Mucosa of gallbladder (tissue), 1 donor: ENCODE results near the gene LRRC72. TPM values are rescaled to one million over a fixed set of nuclear protein-coding genes. Genes with fewer than 3 reads are reported as not detected.
"Not testable (repeated sequence)": the region's sequence is repeated elsewhere in the genome, so short reads cannot be mapped to it uniquely, and the experiment has no call there.

Experiments used
- DNase-seq: peaks from one replicate; pipeline ENCODE4 v3.0.0-alpha.2; 2020; ENCODE audit warnings: low spot score
- total RNA-seq: library from RNA; stranded (reverse); gene quantifications from one replicate; pipeline ENCODE4 v1.2.1, GENCODE V29; 2021
- donor health status: DM: no; HTN: no; CAD: no.

LRRC72 gene
- total RNA-seq, result not detected

DNA sequence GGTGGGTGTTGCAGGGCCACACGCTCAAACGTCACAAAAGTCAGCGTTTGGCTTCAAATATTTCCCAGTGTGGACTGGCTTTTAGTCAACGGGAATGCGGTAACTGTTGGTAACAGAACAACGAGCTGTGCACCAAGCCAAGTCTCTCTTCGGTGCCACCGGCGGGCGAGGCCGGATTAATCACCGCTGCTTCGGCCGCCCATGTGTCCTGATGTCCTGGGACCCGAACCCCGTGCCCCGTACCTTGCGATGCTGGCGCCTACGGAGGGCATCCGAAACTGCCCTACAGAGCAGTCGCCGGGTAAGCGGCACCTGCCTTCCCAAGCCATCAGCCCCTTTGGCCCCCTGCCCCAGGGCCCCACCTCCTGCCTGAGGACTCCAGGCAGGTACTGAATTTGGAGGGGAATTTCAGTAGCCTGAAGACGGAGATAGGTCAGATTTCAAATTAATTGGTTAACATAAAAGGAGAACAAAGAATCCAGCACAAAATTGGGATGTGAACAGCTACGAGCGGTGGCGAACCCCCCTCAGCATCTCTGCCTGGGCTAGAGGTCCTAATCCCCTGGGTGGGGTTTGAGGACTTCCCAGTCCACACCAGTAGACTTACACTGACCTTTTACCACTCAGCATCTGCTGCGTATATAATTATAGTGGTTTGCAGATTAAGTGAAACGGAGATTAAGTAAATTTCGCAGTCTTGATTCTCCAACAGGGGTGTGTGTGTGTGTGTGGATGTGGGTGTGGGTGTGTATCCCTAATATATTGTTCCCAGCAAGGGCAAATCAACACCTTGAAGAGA, at the start of gene LRRC72:
Gene LRRC72, plus strand, starts transcription at position 84 of the 799 bp plus-strand sequence. Its CDS starts 128 bp downstream, at position 212.
- DNase-seq, result no peak

DNA sequence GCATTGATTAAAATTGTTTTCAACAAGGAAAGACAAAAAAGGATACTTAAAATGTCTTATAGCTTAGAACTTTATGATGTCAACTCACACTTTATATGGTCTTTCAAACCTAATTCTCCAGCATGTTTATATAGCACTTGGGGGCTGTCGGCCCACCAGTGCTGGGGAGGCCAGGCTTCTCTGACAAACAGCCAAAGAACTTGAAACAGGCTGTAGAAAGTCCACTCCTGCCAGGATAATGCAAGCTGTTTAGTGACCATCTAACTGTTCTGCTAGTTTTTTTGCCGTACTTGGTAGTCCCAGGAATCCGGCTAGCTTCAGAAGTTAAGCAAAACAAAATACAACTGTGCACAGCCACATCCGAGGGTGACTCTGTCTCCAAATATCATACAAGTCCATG, 47.5 kb upstream of the LRRC72 start:
- DNase-seq, result no peak

DNA sequence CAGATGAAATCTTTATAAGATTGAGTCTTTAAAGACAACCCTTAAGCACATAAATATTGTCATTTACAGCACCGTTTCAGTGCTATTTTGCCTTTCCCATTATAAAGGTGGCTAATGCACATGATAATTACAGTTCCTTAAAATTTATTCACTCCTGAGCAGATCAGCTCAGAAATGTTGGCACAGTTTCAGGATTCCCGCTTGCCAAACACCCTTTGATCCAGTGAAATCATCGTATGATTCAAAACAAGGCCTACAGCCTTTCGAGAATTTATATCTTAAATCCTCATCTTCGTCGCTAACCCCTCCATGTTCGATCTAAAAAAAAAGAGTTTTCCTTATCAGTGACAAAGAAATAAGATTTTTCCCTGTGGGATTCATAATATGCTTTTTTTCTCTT, 47.0 kb upstream of the LRRC72 start:
- DNase-seq, result no peak

DNA sequence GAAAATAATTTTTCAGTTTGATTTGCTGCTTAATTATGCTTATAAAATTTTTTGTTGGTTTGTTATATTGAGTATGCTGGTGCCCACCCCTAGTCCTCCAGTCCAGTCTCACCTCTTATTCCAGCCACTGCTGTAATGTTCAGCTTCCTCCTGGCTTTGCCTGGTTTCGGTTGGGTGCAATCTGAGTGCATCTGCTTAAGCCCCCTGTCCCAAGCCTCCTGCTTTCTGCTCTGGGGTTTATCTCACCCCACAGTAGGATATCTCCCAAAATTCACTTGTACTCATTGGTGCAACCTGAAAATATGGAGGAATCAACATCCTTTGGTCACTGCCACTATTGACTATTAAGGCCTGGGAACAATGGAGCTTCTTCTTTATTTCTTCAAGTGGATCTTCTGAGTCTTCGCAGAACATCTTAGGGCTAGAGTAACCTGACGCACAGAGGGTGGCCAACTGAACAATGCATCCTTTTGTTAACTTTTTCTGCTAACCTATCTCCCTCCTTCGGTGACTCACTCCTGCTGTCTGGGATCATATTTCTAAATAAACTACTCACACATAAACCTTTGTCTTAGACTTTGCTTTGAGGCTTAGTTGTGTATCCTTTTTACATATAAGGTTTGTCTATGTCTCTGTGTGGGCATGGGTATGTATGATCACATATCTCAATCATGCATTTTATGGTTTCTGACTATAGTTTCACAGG, 42.0 kb upstream of the LRRC72 start:
- no peak for DNase-seq

DNA sequence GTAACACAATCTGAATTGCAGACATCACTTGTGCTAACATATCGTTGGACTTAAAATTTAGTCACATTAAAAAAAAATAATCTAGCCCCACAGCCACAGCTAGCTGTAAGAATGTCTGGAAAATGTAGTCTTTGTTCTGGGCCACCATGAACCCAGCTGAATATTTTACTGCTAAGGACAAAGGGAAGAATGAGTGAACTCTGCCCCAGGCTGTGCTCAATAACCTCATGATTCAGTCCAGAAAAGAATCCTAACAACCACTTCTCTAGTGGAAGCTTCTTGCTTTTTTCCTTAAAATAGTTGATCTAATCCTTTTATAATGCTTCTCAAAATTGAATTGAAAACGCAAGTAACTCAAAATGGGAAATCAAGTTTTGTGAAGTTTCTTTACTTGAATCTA, 35.5 kb upstream of the LRRC72 start:
- DNase-seq, result no peak

DNA sequence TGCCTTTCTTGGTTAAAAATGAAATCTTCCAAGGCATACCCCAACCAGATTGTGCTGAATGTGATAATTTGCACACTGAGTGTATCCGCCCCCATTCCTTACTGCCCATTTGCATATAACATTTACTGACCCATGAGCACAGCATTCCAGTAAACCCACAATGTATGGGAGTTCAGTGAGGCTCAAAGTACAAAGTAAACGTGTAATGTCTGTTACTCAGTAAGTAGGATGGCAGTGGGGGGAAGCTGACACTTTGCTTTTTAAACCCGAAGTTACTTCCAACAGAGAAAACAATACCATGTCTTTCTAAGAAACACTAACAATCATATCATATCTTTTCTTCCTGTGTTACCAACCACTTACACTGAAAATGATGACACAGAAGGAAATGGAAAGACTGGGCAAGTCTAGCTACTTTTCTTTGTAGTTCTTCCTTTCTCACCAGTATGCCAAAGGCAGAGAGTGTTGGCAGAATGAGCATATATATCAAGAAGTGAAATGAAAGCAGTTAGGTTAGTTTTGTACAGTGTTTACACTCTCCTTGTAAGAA, 34.0 kb upstream of the LRRC72 start:
- no peak for DNase-seq

DNA sequence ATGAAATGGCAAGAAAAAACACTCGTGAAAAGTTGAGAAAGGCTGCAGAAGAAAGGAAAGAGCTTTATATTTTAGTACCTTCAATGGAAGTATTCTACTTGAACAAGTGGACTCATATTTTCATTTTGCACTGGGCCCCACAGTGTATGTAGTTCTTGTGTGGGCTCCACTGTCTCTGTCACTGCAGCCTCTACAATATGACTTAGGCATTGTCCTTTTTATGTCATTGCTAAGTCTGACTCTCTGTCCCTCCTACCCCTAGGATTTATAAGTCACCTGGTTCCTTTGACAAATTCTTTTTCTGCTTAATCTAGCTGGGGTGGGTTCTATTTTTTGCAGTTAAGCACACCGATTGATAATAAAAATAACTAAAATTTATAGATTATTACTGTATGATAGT, 33.4 kb upstream of the LRRC72 start:
- no peak for DNase-seq

DNA sequence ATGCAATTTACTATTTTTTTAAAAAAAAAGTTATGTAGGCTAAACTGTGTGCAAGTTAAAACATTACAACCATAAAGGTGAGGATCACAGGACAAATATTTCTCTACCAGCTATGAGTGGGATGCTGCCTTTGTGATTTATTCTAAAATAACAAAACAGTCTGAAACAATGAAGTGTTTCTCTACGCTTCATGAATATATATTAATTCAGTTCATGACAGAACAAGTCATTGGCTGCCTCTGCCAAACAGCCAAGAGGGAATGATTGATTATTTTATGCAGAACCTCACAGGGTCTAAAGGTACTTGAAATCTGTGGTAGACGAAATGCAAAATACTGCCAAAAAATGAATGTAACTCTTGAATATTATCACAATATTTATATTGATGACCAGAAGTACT, 32.1 kb upstream of the LRRC72 start:
- no peak for DNase-seq

DNA sequence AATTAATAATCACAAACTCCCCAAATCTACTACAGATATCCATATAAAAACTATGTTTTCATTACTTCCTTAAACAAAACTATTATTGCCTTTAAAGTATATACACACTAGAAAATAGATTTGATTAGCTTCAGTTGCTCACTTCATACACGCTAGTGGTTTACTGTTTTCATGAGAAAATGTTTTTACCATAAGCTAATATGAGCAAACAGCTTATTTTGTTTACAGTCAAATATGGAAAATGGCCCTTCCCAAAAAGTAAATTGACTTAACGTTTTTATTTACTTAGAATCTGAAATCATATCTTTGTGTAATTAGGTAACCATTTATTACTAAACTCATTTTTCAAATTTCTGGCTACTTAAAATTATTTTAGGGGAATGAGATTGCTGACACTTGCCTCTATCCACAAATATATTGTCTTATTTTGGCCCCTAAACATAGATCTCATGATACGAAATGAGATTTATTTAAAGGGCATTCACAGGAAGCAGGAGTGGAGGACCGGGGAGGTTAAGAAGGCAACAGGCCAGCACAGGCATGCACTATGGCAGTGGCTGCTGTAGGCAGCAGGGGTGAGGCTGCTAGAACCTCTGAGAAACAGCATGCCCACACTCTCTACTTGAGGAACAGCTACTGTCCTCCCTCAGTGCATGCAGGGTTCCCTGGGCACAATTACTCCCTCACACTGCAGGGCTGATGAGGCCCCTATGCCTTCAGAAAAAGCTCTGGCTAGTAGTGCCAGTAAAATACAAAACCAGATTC, 31.5 kb upstream of the LRRC72 start:
- DNase-seq, result no peak

DNA sequence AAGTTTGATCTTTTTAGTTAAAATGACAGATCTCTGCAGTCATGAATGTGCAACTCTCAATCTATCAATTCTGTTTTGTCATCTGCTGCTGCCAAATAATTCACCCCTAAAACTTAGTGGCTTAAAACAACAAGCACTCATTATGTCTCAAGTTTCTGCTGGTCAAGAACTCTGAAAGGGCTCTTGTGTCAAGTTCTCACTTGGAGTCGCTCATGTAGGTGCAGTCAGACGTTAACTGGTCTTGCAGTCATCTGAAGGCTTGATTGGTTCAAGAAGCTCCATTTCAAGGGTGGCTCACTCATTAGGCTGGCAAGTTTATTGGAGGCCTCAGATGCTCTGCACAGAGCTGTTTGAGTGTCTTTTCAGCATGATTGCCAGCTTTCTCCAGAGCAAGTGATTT, 28.5 kb upstream of the LRRC72 start:
- DNase-seq, result no peak

DNA sequence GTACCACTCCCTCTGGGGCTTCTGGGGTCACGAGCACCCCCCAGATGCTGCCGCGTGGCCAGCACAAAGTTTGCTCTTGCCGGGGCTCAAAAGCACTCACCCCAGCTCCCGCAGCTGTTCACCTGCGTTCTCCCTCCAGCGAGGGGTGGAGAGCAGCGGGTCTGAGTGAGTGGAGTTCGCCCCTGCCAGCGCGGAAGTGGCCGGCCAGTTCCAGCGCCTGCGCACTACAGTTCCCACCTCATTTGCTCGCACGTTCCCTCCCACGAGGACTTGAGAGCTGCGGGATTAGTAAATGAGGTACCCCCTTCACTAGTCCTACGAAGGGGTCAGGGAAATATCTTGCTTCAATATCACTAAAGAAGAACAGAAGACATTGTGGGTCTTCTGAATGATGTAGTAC, 24.3 kb upstream of the LRRC72 start:
- no peak for DNase-seq

DNA sequence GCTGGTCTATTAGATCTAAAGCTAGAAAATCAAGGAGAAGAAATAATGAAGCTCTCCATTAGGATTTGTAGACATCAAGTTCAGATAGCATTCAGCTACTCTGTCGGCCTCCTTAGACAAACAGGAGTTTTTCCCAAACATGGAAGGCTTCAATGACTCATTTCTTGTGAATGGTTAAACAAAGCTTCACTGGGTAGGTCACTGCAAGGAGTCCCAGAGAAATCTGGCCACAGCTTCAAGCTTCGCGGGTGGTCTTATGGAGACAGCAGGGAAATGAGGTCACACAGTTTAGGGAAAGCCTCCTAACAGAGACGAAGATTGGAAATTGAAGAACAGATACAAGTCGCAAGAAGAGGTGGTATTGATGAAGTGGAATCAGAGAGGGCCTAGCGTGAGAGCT, 22.6 kb upstream of the LRRC72 start:
- no peak for DNase-seq

DNA sequence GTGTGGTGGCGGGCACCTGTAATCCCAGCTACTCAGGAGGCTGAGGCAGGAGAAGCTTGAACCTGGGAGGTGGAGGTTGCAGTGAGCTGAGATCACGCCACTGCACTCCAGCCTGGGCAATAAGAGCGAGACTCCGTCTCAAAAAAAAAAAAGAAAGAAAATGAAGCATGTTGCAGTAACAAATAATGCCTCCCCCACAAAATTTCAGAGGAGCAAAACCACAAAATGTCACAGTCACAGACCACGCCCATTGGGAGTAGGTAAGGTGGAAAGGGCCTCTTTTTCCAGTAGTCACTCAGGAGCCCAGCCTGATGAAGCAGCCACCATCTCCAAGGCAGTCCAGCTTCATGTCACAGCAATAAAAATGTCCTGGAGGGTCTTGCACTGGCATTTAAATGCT, 20.2 kb upstream of the LRRC72 start:
- DNase-seq, result not testable (repeated sequence)

DNA sequence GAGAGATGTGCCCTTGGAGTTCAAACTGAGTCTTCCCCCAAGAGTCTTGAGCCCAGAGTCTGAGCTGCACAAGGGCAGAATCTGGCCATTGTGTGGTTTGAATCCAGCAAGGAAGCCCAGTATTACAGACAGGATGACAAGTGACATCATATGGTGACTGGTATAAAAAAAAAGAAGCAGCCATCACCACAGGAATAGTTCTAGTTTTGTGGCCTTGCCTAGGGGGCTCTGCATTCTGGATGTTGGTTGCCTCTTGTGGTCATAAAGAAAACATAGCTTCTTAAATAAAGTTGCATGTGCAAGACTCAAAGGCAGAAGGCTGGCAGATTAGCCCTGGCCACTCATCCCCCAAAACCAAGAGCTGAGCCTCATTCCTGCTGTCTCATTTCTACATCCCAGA, 16.8 kb upstream of the LRRC72 start:
- no peak for DNase-seq

DNA sequence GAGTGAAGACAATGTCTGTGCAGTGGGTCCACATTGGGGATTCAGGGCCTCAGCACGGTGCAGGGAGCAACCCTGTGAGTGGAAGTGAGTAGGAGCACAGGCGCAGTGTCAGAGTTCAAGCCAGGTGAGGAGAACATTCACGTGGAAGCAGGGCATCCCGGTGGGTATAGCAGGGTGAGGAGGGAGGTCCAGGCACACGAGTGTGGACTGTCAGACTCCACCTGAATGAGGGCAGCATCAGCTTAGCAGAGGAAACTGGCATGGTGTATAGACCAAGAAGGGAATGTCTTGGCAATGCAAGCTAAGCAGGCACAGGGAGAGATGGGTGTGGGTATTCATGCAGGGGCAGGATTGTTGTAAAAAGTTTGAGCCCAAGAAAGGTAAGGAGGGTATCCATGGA, 15.3 kb upstream of the LRRC72 start:
- DNase-seq, result no peak

DNA sequence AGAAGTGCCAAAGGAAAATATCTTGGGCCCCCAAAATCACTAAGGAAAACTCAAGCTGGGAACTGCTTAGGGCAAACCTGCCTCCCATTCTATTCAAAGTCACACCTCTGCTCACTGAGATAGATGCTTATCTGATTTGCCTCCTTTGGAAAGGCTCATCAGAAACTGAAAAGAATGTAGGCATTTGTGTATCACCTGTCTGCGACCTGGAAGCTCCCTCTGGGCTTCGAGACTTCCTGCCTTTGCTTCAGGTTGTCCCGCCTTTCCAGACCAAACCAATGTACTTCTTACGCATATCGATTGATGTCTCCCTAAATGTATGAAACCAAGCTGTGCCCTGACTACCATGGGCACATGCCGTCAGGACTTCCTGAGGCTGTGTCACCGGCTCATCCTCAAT, 14.5 kb upstream of the LRRC72 start:
- no peak for DNase-seq

DNA sequence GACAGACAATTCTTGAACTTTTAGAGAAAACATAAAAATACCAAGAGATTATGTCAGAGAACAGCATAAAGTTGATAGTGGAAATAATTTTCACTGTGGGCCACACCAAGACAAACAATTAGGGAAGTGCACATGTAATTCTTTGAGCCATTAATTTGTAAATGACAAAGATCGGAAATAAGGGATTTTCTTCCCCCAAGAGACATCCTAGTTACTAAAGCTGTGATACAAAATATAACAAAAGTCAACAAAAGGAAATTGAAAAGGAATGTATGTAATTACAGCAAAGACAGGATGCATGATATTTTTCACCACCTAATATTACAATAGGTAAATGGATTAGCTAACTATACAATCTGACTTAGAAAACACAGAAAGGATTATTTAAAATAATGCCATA, 12.4 kb upstream of the LRRC72 start:
- no peak for DNase-seq

DNA sequence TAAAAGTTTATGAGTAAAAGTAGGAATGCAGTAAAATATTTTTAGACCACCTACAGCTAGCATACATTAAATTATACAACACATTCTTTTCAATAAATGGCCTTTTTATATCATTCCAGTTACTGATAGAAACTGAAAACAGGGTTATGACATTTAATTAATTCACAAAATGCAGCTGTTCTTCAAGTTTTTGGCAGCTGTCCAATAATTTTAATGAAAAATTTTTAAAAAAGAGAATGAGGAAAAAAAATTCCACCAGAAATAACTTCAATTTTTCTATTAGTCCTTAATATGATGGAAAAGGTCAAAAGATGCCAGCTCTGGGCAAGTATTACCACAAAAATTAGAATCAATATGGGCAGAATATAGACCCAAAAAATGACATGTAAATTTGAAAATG, 11.9 kb upstream of the LRRC72 start:
- DNase-seq, result no peak

DNA sequence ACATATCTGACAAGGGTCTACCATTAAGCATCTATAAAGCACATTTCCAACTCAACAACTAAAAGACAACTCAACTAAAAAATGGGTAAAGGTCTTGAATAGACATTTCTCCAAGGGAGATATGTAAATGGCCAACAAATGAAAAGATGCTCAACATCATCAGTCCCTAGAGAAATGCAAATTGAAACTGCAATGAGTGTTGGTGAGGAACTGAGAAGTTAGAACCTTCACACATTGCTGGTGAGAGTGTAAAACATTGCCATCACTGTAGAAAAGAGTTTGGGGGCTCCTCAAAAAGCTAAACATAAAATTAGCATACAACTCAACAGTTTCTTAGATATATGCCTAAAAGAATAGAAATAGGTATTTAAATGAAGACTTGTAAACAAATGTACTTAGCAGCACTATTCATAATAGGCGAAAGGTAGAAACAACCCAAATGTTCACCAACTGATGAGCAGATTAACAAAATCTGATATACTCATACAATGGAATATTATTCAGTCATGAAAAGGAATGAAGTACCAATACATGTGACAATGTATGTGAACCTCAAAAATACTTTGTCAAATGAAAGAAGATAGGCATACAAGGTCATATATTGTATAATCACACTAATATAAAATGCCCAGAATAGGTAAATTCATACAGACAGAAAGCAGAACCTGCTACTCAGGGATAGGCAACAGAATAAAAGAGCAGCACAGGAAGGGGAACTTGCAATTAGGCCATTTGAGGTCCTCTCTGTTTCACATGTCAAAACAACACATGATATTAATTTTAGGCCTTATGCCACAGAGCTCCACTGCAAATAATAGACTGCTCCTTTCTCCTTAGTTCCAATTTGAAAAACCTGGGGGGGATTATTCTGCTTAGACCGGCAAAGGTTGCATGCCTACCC, 10.6 kb upstream of the LRRC72 start:
- no peak for DNase-seq

DNA sequence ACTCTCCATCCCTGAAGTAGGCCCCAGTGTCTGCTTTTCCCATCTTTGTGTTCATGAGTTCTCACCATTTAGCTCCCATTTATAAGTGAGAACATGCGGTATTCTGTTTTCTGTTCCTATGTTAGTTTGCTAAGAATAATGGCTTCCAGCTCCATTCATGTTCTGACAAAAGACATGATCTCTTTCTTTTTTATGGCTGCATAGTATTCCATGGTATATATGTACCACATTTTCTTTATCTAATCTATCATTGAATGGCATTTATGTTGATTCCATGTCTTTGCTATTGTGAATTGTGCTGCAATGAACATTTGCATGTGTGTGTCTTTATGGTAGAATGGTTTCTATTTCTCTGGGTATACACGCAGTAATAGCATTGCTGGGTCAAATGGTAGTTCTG, 6.6 kb upstream of the LRRC72 start:
- not testable (repeated sequence) for DNase-seq

DNA sequence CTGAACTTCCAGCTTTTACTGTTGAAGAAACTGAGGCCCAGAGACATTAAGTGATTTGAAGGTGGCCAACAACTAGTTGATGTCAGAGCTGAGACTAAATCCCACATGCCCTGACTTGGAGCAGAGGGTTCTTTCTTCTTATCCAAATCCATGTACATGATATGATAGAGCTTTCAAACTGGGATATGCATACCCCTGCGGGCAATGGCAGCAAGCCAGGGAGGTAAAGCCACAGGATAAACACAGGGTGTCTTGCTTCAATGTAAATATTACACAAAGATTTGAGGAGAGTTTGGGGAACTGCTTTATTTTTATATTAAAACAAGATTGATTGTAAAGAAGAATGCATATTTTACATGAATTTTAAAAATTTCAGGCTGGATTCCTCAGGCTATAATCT, 2.3 kb upstream of the LRRC72 start:
- no peak for DNase-seq
